ENCODE measurements around the gene SLC25A45.

Gene SLC25A45

GRCh38 chr11:65392186-65392829 is 9.9 kb upstream of the SLC25A45 start:
- ChIA-PET POLR2A (interaction anchor here (6.2 to 16.9 kb wide), 2 partner anchors 28 to 107 kb away, joined by 38 to 264 read pairs; partner anchors contain the start of genes MALAT1 and NEAT1), CTCF (no interaction called here)
- no peak for TF ChIP-seq FOXA1 (IDR thresholded peaks at IDR 0.05)
- no peak for TF ChIP-seq ARNT (IDR thresholded peaks at IDR 0.05)
- no peak for DNase-seq (ENCODE audit: extremely low spot score)

- TF ChIP-seq SP1 (IDR thresholded peaks at IDR 0.05) = no peak
- TF ChIP-seq ZNF384 (IDR thresholded peaks at IDR 0.05) = no peak
- no peak for TF ChIP-seq L3MBTL2 (conservative IDR thresholded peaks at IDR 0.05)
- no peak for TF ChIP-seq PKNOX1 (IDR thresholded peaks at IDR 0.05)
- no peak for TF ChIP-seq FOXK2 (IDR thresholded peaks at IDR 0.05)
- no peak for TF ChIP-seq TARDBP (IDR thresholded peaks at IDR 0.05)
- TF ChIP-seq SUZ12 (IDR thresholded peaks at IDR 0.05) = no peak
- no peak for TF ChIP-seq HDGF (IDR thresholded peaks at IDR 0.05; ENCODE audit: borderline replicate concordance)
- no peak for TF ChIP-seq CTBP1 (IDR thresholded peaks at IDR 0.05; ENCODE audit: borderline replicate concordance)
- no peak for TF ChIP-seq FOXA1 (IDR thresholded peaks at IDR 0.05)
- no peak for TF ChIP-seq ELF4 (IDR thresholded peaks at IDR 0.05)
- TF ChIP-seq FOXM1 (IDR thresholded peaks at IDR 0.05; ENCODE audit: borderline replicate concordance) = no peak
- no peak for TF ChIP-seq BHLHE40 (IDR thresholded peaks at IDR 0.05; ENCODE audit: borderline replicate concordance)
- TF ChIP-seq ARNT (IDR thresholded peaks at IDR 0.05) = no peak
- TF ChIP-seq LEF1 (IDR thresholded peaks at IDR 0.05; ENCODE audit: borderline replicate concordance) = no peak
- TF ChIP-seq NFRKB (IDR thresholded peaks at IDR 0.05) = no peak
- DNase-seq (ENCODE audit: extremely low spot score) = peak; percentile 21
- CTCF ChIA-PET = interaction anchor here (1.9 kb wide), 1 partner anchor 25 kb away, joined by 5 read pairs; no protein-coding TSS in a partner anchor
- POLR2A ChIA-PET = interaction anchor here (6.2 to 16.9 kb wide), 2 partner anchors 29 to 108 kb away, joined by 38 to 264 read pairs; partner anchors contain the start of genes MALAT1 and NEAT1
Measured at GRCh38 chr11:65390996-65391395, 8.6 kb upstream of the SLC25A45 start.

GRCh38 chr11:65390099-65390941 is 7.9 kb upstream of the SLC25A45 start:
- TF ChIP-seq SP1 (IDR thresholded peaks at IDR 0.05) (no peak), NFRKB (IDR thresholded peaks at IDR 0.05) (no peak), TARDBP (IDR thresholded peaks at IDR 0.05) (no peak), ARNT (IDR thresholded peaks at IDR 0.05) (no peak), LEF1 (IDR thresholded peaks at IDR 0.05; ENCODE audit: borderline replicate concordance) (no peak), SUZ12 (IDR thresholded peaks at IDR 0.05) (no peak), CTBP1 (IDR thresholded peaks at IDR 0.05; ENCODE audit: borderline replicate concordance) (no peak), ZNF384 (IDR thresholded peaks at IDR 0.05) (no peak), FOXM1 (IDR thresholded peaks at IDR 0.05; ENCODE audit: borderline replicate concordance) (no peak), ELF4 (IDR thresholded peaks at IDR 0.05) (no peak), PKNOX1 (IDR thresholded peaks at IDR 0.05) (no peak)
- POLR2A ChIA-PET = interaction anchor here (1.5 to 16.9 kb wide), 3 partner anchors 30 to 111 kb away, joined by 4 to 264 read pairs (median 38); partner anchors contain the start of genes MALAT1 and NEAT1
- no peak for DNase-seq (ENCODE audit: extremely low spot score)
- CTCF ChIA-PET = interaction anchor here (1.9 kb wide), 1 partner anchor 26 kb away, joined by 5 read pairs; no protein-coding TSS in a partner anchor

GRCh38 chr11:65389294-65389980 is 7.0 kb upstream of the SLC25A45 start:
- no peak for DNase-seq (ENCODE audit: extremely low spot score)
- POLR2A ChIA-PET = interaction anchor here (1.5 to 16.9 kb wide), 3 partner anchors 31 to 112 kb away, joined by 4 to 264 read pairs (median 38); partner anchors contain the start of genes MALAT1 and NEAT1
- CTCF ChIA-PET = interaction anchor here (1.9 kb wide), 1 partner anchor 27 kb away, joined by 5 read pairs; no protein-coding TSS in a partner anchor
- TF ChIP-seq HDGF (IDR thresholded peaks at IDR 0.05; ENCODE audit: borderline replicate concordance) (no peak), TARDBP (IDR thresholded peaks at IDR 0.05) (no peak), LEF1 (IDR thresholded peaks at IDR 0.05; ENCODE audit: borderline replicate concordance) (no peak)

GRCh38 chr11:65388731-65389130 is 6.3 kb upstream of the SLC25A45 start:
- no peak for DNase-seq (ENCODE audit: extremely low spot score)
- POLR2A ChIA-PET = interaction anchor here (0.8 to 16.9 kb wide), 8 partner anchors 9 to 113 kb away, joined by 3 to 264 read pairs (median 4); partner anchors contain the start of genes MALAT1 and NEAT1
- TF ChIP-seq LEF1 (IDR thresholded peaks at IDR 0.05; ENCODE audit: borderline replicate concordance) (no peak), FOXA1 (IDR thresholded peaks at IDR 0.05) (no peak), ARNT (IDR thresholded peaks at IDR 0.05) (no peak), BHLHE40 (IDR thresholded peaks at IDR 0.05; ENCODE audit: borderline replicate concordance) (no peak), HDGF (IDR thresholded peaks at IDR 0.05; ENCODE audit: borderline replicate concordance) (no peak), CTBP1 (IDR thresholded peaks at IDR 0.05; ENCODE audit: borderline replicate concordance) (no peak), SUZ12 (IDR thresholded peaks at IDR 0.05) (no peak), TARDBP (IDR thresholded peaks at IDR 0.05) (no peak), PKNOX1 (IDR thresholded peaks at IDR 0.05) (no peak), SP1 (IDR thresholded peaks at IDR 0.05) (no peak), NFRKB (IDR thresholded peaks at IDR 0.05) (no peak), L3MBTL2 (conservative IDR thresholded peaks at IDR 0.05) (no peak)
- CTCF ChIA-PET = interaction anchor here (1.3 to 1.7 kb wide), 2 partner anchors 27 to 80 kb away, joined by 5 to 7 read pairs; no protein-coding TSS in a partner anchor

Data from HEK293T (cell line).